HFF-Myc (cell line): ENCODE measurements around the gene AADAT.

ENCODE experiments used
- DNase-seq: peaks from one replicate; pipeline ENCODE4 v3.0.0-alpha.2; 2011; ENCODE audit warnings: low read depth; ENCODE audit errors: extremely low read depth
- H3K4me3 ChIP-seq: replicated peaks from 2 replicates; pipeline ENCODE4 v1.5.1; 2011; ENCODE audit warnings: low read depth, mild to moderate bottlenecking, control low read depth, low read length
- CTCF ChIP-seq: IDR thresholded peaks from 2 replicates; pipeline ENCODE4 v1.5.1; 2012; ENCODE audit warnings: mild to moderate bottlenecking, low read depth, low read length, control low read depth; ENCODE audit errors: missing control alignments

Gene AADAT

GRCh38 chr4:170071196-170071595 is 18.6 kb downstream of the AADAT start:
- TF ChIP-seq CTCF, result no peak
- no peak overlapping the region for H3K4me3 ChIP-seq
- no peak for DNase-seq

- H3K4me3 ChIP-seq, result no peak overlapping the region
- TF ChIP-seq CTCF, result no peak
- no peak for DNase-seq
Measured at GRCh38 chr4:170068438-170069128, 21.2 kb downstream of the AADAT start.

- no peak overlapping the region for H3K4me3 ChIP-seq
- no peak for TF ChIP-seq CTCF
- DNase-seq, result no peak
Measured at GRCh38 chr4:170059421-170059820, 30.3 kb downstream of the AADAT start.

GRCh38 chr4:170058826-170059225 is 30.9 kb downstream of the AADAT start:
- TF ChIP-seq CTCF, result no peak
- no peak for DNase-seq
- no peak overlapping the region for H3K4me3 ChIP-seq

GRCh38 chr4:170057866-170058265 is 31.9 kb downstream of the AADAT start:
- TF ChIP-seq CTCF, result no peak
- DNase-seq, result no peak
- no peak overlapping the region for H3K4me3 ChIP-seq

GRCh38 chr4:170052919-170053318 is 36.8 kb downstream of the AADAT start:
- no peak for DNase-seq
- H3K4me3 ChIP-seq, result no peak overlapping the region
- no peak for TF ChIP-seq CTCF

GRCh38 chr4:170051402-170051801 is 38.4 kb downstream of the AADAT start:
- DNase-seq, result no peak
- no peak overlapping the region for H3K4me3 ChIP-seq
- TF ChIP-seq CTCF, result no peak
